HCT116 (cell line): ENCODE data around the gene ETS1. TPM values are rescaled to one million over a fixed set of nuclear protein-coding genes. Genes with fewer than 3 reads are reported as not detected.

Source experiments
- ATAC-seq: fragments of 200-7000 bp; cut with Tn5 transposase; 2 replicates; pipeline ENCODE4 v1.9.1; 2020; ENCODE audit warnings: mild to moderate bottlenecking, moderate library complexity
- BruUV-seq: library from RNA; stranded (reverse); fragments of 400-500 nt; replicated peaks from 2 replicates; lab custom pipeline; 2021; lab: Mats Ljungman, UMichigan
- CTCF ChIA-PET: fragments of 300-600 bp; sonication (Branson Sonifier 250); formaldehyde crosslinking; loops from one replicate; lab custom pipeline; 2021; ENCODE audit warnings: antibody characterized with exemption; lab: Charles Lee
- POLR2A ChIA-PET: fragments of 300-600, 350-600 bp; sonication (Branson Sonifier 250); formaldehyde crosslinking; loops from one replicate; lab custom pipeline; 2021; ENCODE audit warnings: antibody characterized with exemption; lab: Charles Lee
- RAD21 ChIA-PET, 2 experiments: fragments of 300-600 bp; sonication (Branson Sonifier 250); formaldehyde crosslinking; loops; one replicate each; lab custom pipeline; 2023; ENCODE audit warnings: low total read pairs in 2 of 2; ENCODE audit not compliant: uncharacterized antibody in 2 of 2, unreplicated experiment in 2 of 2, low non-redundant PET in 1 of 2; lab: Charles Lee
- DNase-seq: peaks from one replicate; pipeline ENCODE4 v3.0.0-alpha.2; 2010; ENCODE audit warnings: low read depth, low spot score
- H2AFZ ChIP-seq: fragments of 200-600 bp; shearing (Covaris generic), sonication (generic); 2 replicates; pipeline ENCODE4 v1.6.1; 2017; ENCODE audit warnings: low read depth, mixed run types, mixed read lengths, antibody characterized with exemption, low read length; ENCODE audit not compliant: poor library complexity, severe bottlenecking
- H3K27ac ChIP-seq: 2 replicates; pipeline ENCODE4 v1.5.1; 2012; ENCODE audit warnings: low read depth, low read length
- H3K27me3 ChIP-seq: fragments of 200-600 bp; sonication (generic); 2 replicates; pipeline ENCODE4 v1.6.1; 2016; ENCODE audit warnings: mixed run types, low read length, mixed read lengths; ENCODE audit not compliant: insufficient read depth
- H3K36me3 ChIP-seq, 2 experiments: fragments of 200-500 bp in 1 of 2; fragments of 200-600 bp in 1 of 2; sonication (Bioruptor generic) in 1 of 2; sonication (generic) in 1 of 2; 2 replicates each; pipeline versions ENCODE4 v1.5.1 to v1.6.1; 2014 to 2016; ENCODE audit warnings: low read length in 2 of 2, inconsistent platforms in 1 of 2, mixed read lengths in 1 of 2, mixed run types in 1 of 2; ENCODE audit not compliant: insufficient read depth in 2 of 2, control insufficient read depth in 1 of 2
- H3K4me1 ChIP-seq, 2 experiments: fragments of 200-600 bp in 1 of 2; sonication (generic) in 1 of 2; 2 replicates each; pipeline versions ENCODE4 v1.5.1 to v1.6.1; 2012 to 2017; ENCODE audit warnings: low read length in 2 of 2, inconsistent platforms in 1 of 2, mild to moderate bottlenecking in 1 of 2, mixed read lengths in 1 of 2, mixed run types in 1 of 2, moderate library complexity in 1 of 2; ENCODE audit not compliant: insufficient read depth in 2 of 2, control insufficient read depth in 1 of 2
- H3K4me2 ChIP-seq: fragments of 200-600 bp; sonication (generic); 2 replicates; pipeline ENCODE4 v1.6.1; 2017; ENCODE audit warnings: mixed run types, low read length, mixed read lengths
- H3K4me3 ChIP-seq, 2 experiments: fragments of 200-600 bp in 1 of 2; sonication (generic) in 1 of 2; replicated peaks in 1 of 2; 2 replicates each; pipeline ENCODE4 v1.5.1; 2011 to 2016; ENCODE audit warnings: low read length in 2 of 2, control low read depth in 1 of 2, low read depth in 1 of 2, mild to moderate bottlenecking in 1 of 2, mixed read lengths in 1 of 2, mixed run types in 1 of 2
- H3K79me2 ChIP-seq: fragments of 200-600 bp; sonication (generic); 2 replicates; pipeline ENCODE4 v1.6.1; 2017; ENCODE audit warnings: mild to moderate bottlenecking, mixed run types, low read length, moderate library complexity, mixed read lengths; ENCODE audit not compliant: insufficient read depth
- H3K9ac ChIP-seq: fragments of 200-600 bp; sonication (generic); 2 replicates; pipeline ENCODE4 v1.6.1; 2016; ENCODE audit warnings: low read length, mixed read lengths
- H3K9me2 ChIP-seq: fragments of 200-600 bp; sonication (generic), shearing (Covaris generic); 2 replicates; pipeline ENCODE4 v1.6.1; 2017; ENCODE audit warnings: mixed run types, mild to moderate bottlenecking, moderate library complexity; ENCODE audit not compliant: insufficient read depth
- H3K9me3 ChIP-seq, 2 experiments: fragments of 200-500 bp in 1 of 2; fragments of 200-600 bp in 1 of 2; sonication (Bioruptor generic) in 1 of 2; sonication (generic) in 1 of 2; 2 replicates each; pipeline ENCODE4 v1.6.1; 2014 to 2017; ENCODE audit warnings: low read length in 2 of 2, mixed read lengths in 2 of 2, inconsistent platforms in 1 of 2, low read depth in 1 of 2, mild to moderate bottlenecking in 1 of 2, mixed run types in 1 of 2, moderate library complexity in 1 of 2; ENCODE audit not compliant: control insufficient read depth in 1 of 2, insufficient read depth in 1 of 2
- H4K20me1 ChIP-seq: fragments of 200-600 bp; sonication (generic), shearing (Covaris generic); 2 replicates; pipeline ENCODE4 v1.6.1; 2017; ENCODE audit warnings: mixed run types, mild to moderate bottlenecking, moderate library complexity; ENCODE audit not compliant: insufficient read depth
- EZH2phosphoT487 ChIP-seq: fragments of 200-600 bp; IDR thresholded peaks from 2 replicates; pipeline ENCODE4 v1.6.1; 2018; ENCODE audit warnings: antibody characterized with exemption, borderline replicate concordance
- FOSL1 ChIP-seq: IDR thresholded peaks from 2 replicates; pipeline ENCODE4 v1.6.1; 2012; ENCODE audit warnings: low read depth
- JUND ChIP-seq: IDR thresholded peaks from 2 replicates; pipeline ENCODE4 v1.6.1; 2012
- POLR2AphosphoS5 ChIP-seq: IDR thresholded peaks from 2 replicates; pipeline ENCODE4 v1.6.1; 2011; ENCODE audit warnings: mild to moderate bottlenecking, low read depth, low read length, moderate library complexity
- SIN3A ChIP-seq: IDR thresholded peaks from 2 replicates; pipeline ENCODE4 v1.6.1; 2012; ENCODE audit warnings: low read depth
- SRF ChIP-seq: IDR thresholded peaks from 2 replicates; pipeline ENCODE4 v1.6.1; 2012; ENCODE audit warnings: low read depth
- intact Hi-C: fragments of 100-400 bp; cut with micrococcal nuclease; formaldehyde crosslinking; loops from 2 replicates; pipeline ENCODE4 v1.10.0; 2022
- total RNA-seq: library from RNA; stranded (reverse); gene quantifications from one replicate; pipeline ENCODE4 v1.2.1, GENCODE V29; 2021; ENCODE audit not compliant: unreplicated experiment
- TF ChIP-seq, protein P1 (sequence below): IDR thresholded peaks from 2 replicates; pipeline ENCODE4 v1.6.1; 2012; ENCODE audit warnings: low read depth
- TF ChIP-seq, protein P2 (sequence below): IDR thresholded peaks from 2 replicates; pipeline ENCODE4 v1.6.1; 2012
- TF ChIP-seq, protein P3 (sequence below): IDR thresholded peaks from 2 replicates; pipeline ENCODE4 v1.6.1; 2011; ENCODE audit warnings: mild to moderate bottlenecking, low read length, moderate library complexity; ENCODE audit not compliant: insufficient replicate concordance; ENCODE audit errors: extremely low read depth
- TF ChIP-seq, protein P4 (sequence below): IDR thresholded peaks from 2 replicates; pipeline ENCODE4 v1.6.1; 2012

Gene ETS1
- total RNA-seq, 1 experiment from 2014 or later = 9.2 TPM

DNA sequence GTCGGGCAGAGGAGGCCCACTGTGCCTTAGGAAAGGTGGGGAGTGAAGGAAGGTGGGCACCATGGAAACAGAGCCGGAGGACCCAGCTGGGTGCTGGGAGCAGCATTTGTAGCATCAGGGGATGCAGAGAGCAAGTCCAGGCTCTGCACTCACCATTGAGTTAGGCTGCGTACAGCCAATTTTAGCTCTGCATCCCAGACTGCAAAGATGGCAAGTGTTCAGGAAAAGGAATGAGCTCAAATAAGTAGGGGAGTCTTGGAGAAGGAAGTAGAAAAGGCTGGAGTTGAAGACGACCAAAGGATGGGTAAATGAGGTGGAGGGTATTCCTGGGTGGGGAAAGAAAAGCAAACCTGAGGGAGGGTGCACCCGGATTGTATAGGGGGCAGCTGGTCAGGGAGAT is 31.6 kb upstream of the ETS1 start:
- no peaks in the 10 kb centered on the region for H3K36me3 ChIP-seq
- no peaks in the 10 kb centered on the region for H3K4me1 ChIP-seq
- ChIA-PET CTCF (interaction anchor here (1.2 kb wide), 1 partner anchor 11 kb away, joined by 3 read pairs; no protein-coding TSS in a partner anchor), POLR2A (no interaction called here), RAD21 (no interaction called here)
- H3K4me3 ChIP-seq = no peak overlapping the region
- no peak overlapping the region for H3K4me2 ChIP-seq
- no peak for DNase-seq
- intact Hi-C loops = no loop called here
- no TSS peak for BruUV-seq
- H3K9me3 ChIP-seq = no peaks in the 10 kb centered on the region
- TF ChIP-seq, protein P1, sequence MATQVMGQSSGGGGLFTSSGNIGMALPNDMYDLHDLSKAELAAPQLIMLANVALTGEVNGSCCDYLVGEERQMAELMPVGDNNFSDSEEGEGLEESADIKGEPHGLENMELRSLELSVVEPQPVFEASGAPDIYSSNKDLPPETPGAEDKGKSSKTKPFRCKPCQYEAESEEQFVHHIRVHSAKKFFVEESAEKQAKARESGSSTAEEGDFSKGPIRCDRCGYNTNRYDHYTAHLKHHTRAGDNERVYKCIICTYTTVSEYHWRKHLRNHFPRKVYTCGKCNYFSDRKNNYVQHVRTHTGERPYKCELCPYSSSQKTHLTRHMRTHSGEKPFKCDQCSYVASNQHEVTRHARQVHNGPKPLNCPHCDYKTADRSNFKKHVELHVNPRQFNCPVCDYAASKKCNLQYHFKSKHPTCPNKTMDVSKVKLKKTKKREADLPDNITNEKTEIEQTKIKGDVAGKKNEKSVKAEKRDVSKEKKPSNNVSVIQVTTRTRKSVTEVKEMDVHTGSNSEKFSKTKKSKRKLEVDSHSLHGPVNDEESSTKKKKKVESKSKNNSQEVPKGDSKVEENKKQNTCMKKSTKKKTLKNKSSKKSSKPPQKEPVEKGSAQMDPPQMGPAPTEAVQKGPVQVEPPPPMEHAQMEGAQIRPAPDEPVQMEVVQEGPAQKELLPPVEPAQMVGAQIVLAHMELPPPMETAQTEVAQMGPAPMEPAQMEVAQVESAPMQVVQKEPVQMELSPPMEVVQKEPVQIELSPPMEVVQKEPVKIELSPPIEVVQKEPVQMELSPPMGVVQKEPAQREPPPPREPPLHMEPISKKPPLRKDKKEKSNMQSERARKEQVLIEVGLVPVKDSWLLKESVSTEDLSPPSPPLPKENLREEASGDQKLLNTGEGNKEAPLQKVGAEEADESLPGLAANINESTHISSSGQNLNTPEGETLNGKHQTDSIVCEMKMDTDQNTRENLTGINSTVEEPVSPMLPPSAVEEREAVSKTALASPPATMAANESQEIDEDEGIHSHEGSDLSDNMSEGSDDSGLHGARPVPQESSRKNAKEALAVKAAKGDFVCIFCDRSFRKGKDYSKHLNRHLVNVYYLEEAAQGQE = no peak
- TF ChIP-seq EZH2phosphoT487 = no peak
- TF ChIP-seq, protein P2, sequence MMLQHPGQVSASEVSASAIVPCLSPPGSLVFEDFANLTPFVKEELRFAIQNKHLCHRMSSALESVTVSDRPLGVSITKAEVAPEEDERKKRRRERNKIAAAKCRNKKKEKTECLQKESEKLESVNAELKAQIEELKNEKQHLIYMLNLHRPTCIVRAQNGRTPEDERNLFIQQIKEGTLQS = no peak
- TF ChIP-seq SRF = no peak
- no peak for TF ChIP-seq SIN3A
- TF ChIP-seq, protein P3, sequence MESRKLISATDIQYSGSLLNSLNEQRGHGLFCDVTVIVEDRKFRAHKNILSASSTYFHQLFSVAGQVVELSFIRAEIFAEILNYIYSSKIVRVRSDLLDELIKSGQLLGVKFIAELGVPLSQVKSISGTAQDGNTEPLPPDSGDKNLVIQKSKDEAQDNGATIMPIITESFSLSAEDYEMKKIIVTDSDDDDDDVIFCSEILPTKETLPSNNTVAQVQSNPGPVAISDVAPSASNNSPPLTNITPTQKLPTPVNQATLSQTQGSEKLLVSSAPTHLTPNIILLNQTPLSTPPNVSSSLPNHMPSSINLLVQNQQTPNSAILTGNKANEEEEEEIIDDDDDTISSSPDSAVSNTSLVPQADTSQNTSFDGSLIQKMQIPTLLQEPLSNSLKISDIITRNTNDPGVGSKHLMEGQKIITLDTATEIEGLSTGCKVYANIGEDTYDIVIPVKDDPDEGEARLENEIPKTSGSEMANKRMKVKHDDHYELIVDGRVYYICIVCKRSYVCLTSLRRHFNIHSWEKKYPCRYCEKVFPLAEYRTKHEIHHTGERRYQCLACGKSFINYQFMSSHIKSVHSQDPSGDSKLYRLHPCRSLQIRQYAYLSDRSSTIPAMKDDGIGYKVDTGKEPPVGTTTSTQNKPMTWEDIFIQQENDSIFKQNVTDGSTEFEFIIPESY = no peak
- TF ChIP-seq, protein P4, sequence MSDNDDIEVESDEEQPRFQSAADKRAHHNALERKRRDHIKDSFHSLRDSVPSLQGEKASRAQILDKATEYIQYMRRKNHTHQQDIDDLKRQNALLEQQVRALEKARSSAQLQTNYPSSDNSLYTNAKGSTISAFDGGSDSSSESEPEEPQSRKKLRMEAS = no peak
- no peak for TF ChIP-seq JUND
- TF ChIP-seq FOSL1 = no peak
- no peak for TF ChIP-seq POLR2AphosphoS5
- no peak overlapping the region for H3K9ac ChIP-seq
- no peaks in the 10 kb centered on the region for H3K9me2 ChIP-seq
- H3K27me3 ChIP-seq = peaks cover 58% of the 10 kb centered on the region
- no peak overlapping the region for H2AFZ ChIP-seq
- H3K79me2 ChIP-seq = no peaks in the 10 kb centered on the region
- H3K27ac ChIP-seq = no peak overlapping the region
- no peaks in the 10 kb centered on the region for H4K20me1 ChIP-seq
- no peak for ATAC-seq
